Common myeloid progenitor, CD34-positive (primary cell): Measurements from ENCODE around the gene KHDC4.

Source experiments
- CTCF ChIA-PET: fragments of 350-600 bp; sonication (Branson Sonifier 250); formaldehyde crosslinking; loops from one replicate; lab custom pipeline; 2021; ENCODE audit warnings: antibody characterized with exemption; lab: Charles Lee
- POLR2A ChIA-PET: fragments of 350-600 bp; sonication (Branson Sonifier 250); formaldehyde crosslinking; loops from one replicate; lab custom pipeline; 2021; ENCODE audit warnings: antibody characterized with exemption; lab: Charles Lee
- DNase-seq, 3 donors: peaks; one replicate each; pipeline versions ENCODE4 v3.0.0 to v3.0.0-alpha.2; 2013
- H3K27ac ChIP-seq, 2 experiments: 1 replicate in 1 of 2; 2 replicates in 1 of 2; pipeline ENCODE4 v1.7.0; 2013; ENCODE audit warnings: inconsistent platforms in 2 of 2, low read length in 2 of 2, mild to moderate bottlenecking in 2 of 2, low read depth in 1 of 2, moderate library complexity in 1 of 2; ENCODE audit not compliant: severe bottlenecking in 2 of 2, insufficient read depth in 1 of 2, poor library complexity in 1 of 2
- H3K27me3 ChIP-seq, 5 experiments: replicated peaks in 2 of 5; 1 replicate in 3 of 5; 2 replicates in 2 of 5; pipeline versions ENCODE4 v1.6.1 to v1.7.0; 2013; ENCODE audit warnings: low read length in 4 of 5, mild to moderate bottlenecking in 2 of 5, moderate library complexity in 2 of 5, inconsistent platforms in 1 of 5; ENCODE audit not compliant: insufficient read depth in 5 of 5, control insufficient read depth in 4 of 5
- H3K36me3 ChIP-seq, 4 experiments: 1 replicate in 2 of 4; 2 replicates in 2 of 4; pipeline versions ENCODE4 v1.6.1 to v1.7.0; 2013; ENCODE audit warnings: low read length in 3 of 4, control low read depth in 1 of 4, mild to moderate bottlenecking in 1 of 4; ENCODE audit not compliant: control insufficient read depth in 4 of 4, insufficient read depth in 4 of 4
- H3K4me1 ChIP-seq, 4 experiments: 1 replicate in 3 of 4; 2 replicates in 1 of 4; pipeline versions ENCODE4 v1.6.1 to v1.7.1; 2013; ENCODE audit warnings: low read length in 3 of 4, mild to moderate bottlenecking in 3 of 4, control low read depth in 1 of 4, inconsistent platforms in 1 of 4, moderate library complexity in 1 of 4; ENCODE audit not compliant: control insufficient read depth in 4 of 4, insufficient read depth in 4 of 4; ENCODE audit errors: control extremely low read depth in 1 of 4
- H3K4me3 ChIP-seq, 7 experiments: 1 replicate in 4 of 7; 2 replicates in 3 of 7; pipeline versions ENCODE4 v1.5.1 to v1.7.0; 2013; ENCODE audit warnings: mild to moderate bottlenecking in 7 of 7, low read length in 6 of 7, moderate library complexity in 6 of 7, inconsistent platforms in 2 of 7, low read depth in 2 of 7, control low read depth in 1 of 7; ENCODE audit not compliant: insufficient read depth in 4 of 7, control insufficient read depth in 1 of 7; ENCODE audit errors: extremely low read depth in 1 of 7
- H3K9me3 ChIP-seq, 5 experiments: 1 replicate in 4 of 5; 2 replicates in 1 of 5; pipeline versions ENCODE4 v1.6.1 to v1.7.1; 2013; ENCODE audit warnings: low read length in 4 of 5, mild to moderate bottlenecking in 2 of 5, inconsistent platforms in 1 of 5, low read depth in 1 of 5, moderate library complexity in 1 of 5; ENCODE audit not compliant: control insufficient read depth in 4 of 5, insufficient read depth in 2 of 5; ENCODE audit errors: control extremely low read depth in 1 of 5
- WGBS: methylation state at CpG from one replicate; pipeline ENCODE4 v1.1.5; 2013; ENCODE audit not compliant: insufficient coverage; 5-methylcytosine and 5-hydroxymethylcytosine counted together

Gene KHDC4

GRCh38 chr1:155978973-155979429 lies 44.8 kb upstream of the KHDC4 start:
- ChIA-PET POLR2A (interaction anchor here (0.6 to 4.9 kb wide), 6 partner anchors 11 to 69 kb away, joined by 3 to 60 read pairs (median 3); no protein-coding TSS in a partner anchor), CTCF (interaction anchor here (0.7 to 12.5 kb wide), 8 partner anchors 11 to 41 kb away, joined by 3 to 208 read pairs (median 10); no protein-coding TSS in a partner anchor)
- WGBS: 0% methylated on average over 8 of the region's 8 CpGs
- Histone ChIP-seq H3K27ac (peak overlapping the region; percentile 87 to 95), H3K9me3 (no peaks in the 10 kb centered on the region), H3K36me3 (peaks cover 0 to 5% (median 2%) of the 10 kb centered on the region in 4 experiments), H3K4me3 (peak overlapping the region; percentile 79 to 99 (median 92)), H3K27me3 (no peaks in the 10 kb centered on the region), H3K4me1 (peaks cover 43 to 87% (median 84%) of the 10 kb centered on the region in 4 experiments)
- DNase-seq: peak in 2 of 3 donors; percentile 19 to 25

- CTCF ChIA-PET: interaction anchor here (0.7 to 12.5 kb wide), 7 partner anchors 11 to 41 kb away, joined by 3 to 208 read pairs (median 6); no protein-coding TSS in a partner anchor
- Histone ChIP-seq H3K4me1 (peaks cover 44 to 87% (median 83%) of the 10 kb centered on the region in 4 experiments), H3K9me3 (no peaks in the 10 kb centered on the region), H3K4me3 (peak within 1 kb of the TSS; percentile 79 to 99 (median 92)), H3K36me3 (peaks cover 0 to 9% (median 2%) of the 10 kb centered on the region in 4 experiments), H3K27ac (peak within 1 kb of the TSS; percentile 87 to 95), H3K27me3 (no peaks in the 10 kb centered on the region)
- POLR2A ChIA-PET: interaction anchor here (0.6 to 4.9 kb wide), 7 partner anchors 10 to 215 kb away, joined by 3 to 60 read pairs (median 3); no protein-coding TSS in a partner anchor
- peak; percentile 87 to 96 (median 93) for DNase-seq
- WGBS: 0% methylated on average over 24 of the region's 52 CpGs
These were observed 44.2 kb upstream of the KHDC4 start, which contains the start of gene ARHGEF2 for GRCh38 chr1:155978325-155978972. ARHGEF2 (minus strand) TSS chr1:155978547; CDS start chr1:155978427, 120 bp downstream.

- Histone ChIP-seq H3K27ac (peak overlapping the region; percentile 87 to 95), H3K4me3 (peak overlapping the region; percentile 79 to 99 (median 92)), H3K4me1 (peaks cover 48 to 86% (median 83%) of the 10 kb centered on the region in 4 experiments), H3K27me3 (no peaks in the 10 kb centered on the region), H3K36me3 (peaks cover 0 to 14% (median 2%) of the 10 kb centered on the region in 4 experiments), H3K9me3 (no peaks in the 10 kb centered on the region)
- 0% methylated on average over 14 of the region's 52 CpGs for WGBS
- ChIA-PET CTCF (interaction anchor here (0.9 to 12.5 kb wide), 8 partner anchors 12 to 40 kb away, joined by 4 to 208 read pairs (median 10); partner anchors contain the start of gene RXFP4), POLR2A (interaction anchor here (0.6 to 4.9 kb wide), 6 partner anchors 10 to 215 kb away, joined by 3 to 60 read pairs (median 3); partner anchors contain the start of gene KHDC4)
- peak in 2 of 3 donors; percentile 26 to 27 for DNase-seq
These were observed 43.6 kb upstream of the KHDC4 start for GRCh38 chr1:155977690-155978324.

GRCh38 chr1:155976913-155977689 lies 42.9 kb upstream of the KHDC4 start:
- no peaks in the 10 kb centered on the region for H3K27me3 ChIP-seq
- CTCF ChIA-PET: interaction anchor here (0.6 to 12.5 kb wide), 12 partner anchors 12 to 511 kb away, joined by 3 to 208 read pairs (median 6); partner anchors contain the start of gene RXFP4
- POLR2A ChIA-PET: interaction anchor here (0.9 to 4.9 kb wide), 6 partner anchors 9 to 43 kb away, joined by 3 to 60 read pairs (median 6); partner anchors contain the start of gene KHDC4
- peaks cover 0 to 21% (median 4%) of the 10 kb centered on the region in 4 experiments for H3K36me3 ChIP-seq
- H3K4me1 ChIP-seq: peaks cover 51 to 87% (median 84%) of the 10 kb centered on the region in 4 experiments
- H3K9me3 ChIP-seq: no peaks in the 10 kb centered on the region
- DNase-seq: peak in 1 of 3 donors; percentile 31
- peak overlapping the region; percentile 79 to 99 (median 92) for H3K4me3 ChIP-seq
- 0% methylated on average over 4 of the region's 5 CpGs for WGBS
- peak overlapping the region; percentile 87 to 95 for H3K27ac ChIP-seq

GRCh38 chr1:155976062-155976912 lies 42.1 kb upstream of the KHDC4 start:
- H3K9me3 ChIP-seq: no peaks in the 10 kb centered on the region
- DNase-seq: peak; percentile 86 to 96 (median 96)
- 0% methylated on average over 10 of the region's 14 CpGs for WGBS
- H3K27me3 ChIP-seq: no peaks in the 10 kb centered on the region
- H3K4me3 ChIP-seq: peak overlapping the region; percentile 79 to 99 (median 92)
- ChIA-PET CTCF (interaction anchor here (0.6 to 12.5 kb wide), 12 partner anchors 8 to 512 kb away, joined by 3 to 208 read pairs (median 4); partner anchors contain the start of gene RXFP4), POLR2A (interaction anchor here (1.5 to 4.9 kb wide), 4 partner anchors 8 to 42 kb away, joined by 4 to 60 read pairs (median 8); partner anchors contain the start of gene KHDC4)
- H3K4me1 ChIP-seq: peaks cover 46 to 87% (median 84%) of the 10 kb centered on the region in 4 experiments
- peaks cover 0 to 24% (median 5%) of the 10 kb centered on the region in 4 experiments for H3K36me3 ChIP-seq
- H3K27ac ChIP-seq: peak overlapping the region; percentile 87 to 95
